UCSD-AML1 (cell line): ENCODE results near the gene ATG10.
"Not testable (repeated sequence)": the region's sequence is repeated elsewhere in the genome, so short reads cannot be mapped to it uniquely, and the experiment has no call there.

Source experiments
- DNase-seq: peaks from one replicate; lab custom pipeline; 2025; ENCODE audit not compliant: unreplicated experiment; lab: John Stamatoyannopoulos, UW

ATG10 gene

GRCh38 chr5:82050955-82051354 is 79.1 kb downstream of the ATG10 start:
- DNase-seq, result no peak

- DNase-seq, result no peak
Measured at GRCh38 chr5:82054004-82054710, 82.3 kb downstream of the ATG10 start.

- DNase-seq, result no peak
Measured at GRCh38 chr5:82057051-82057450, 85.2 kb downstream of the ATG10 start.

- no peak for DNase-seq
Measured at GRCh38 chr5:82058710-82059109, 86.9 kb downstream of the ATG10 start.

- DNase-seq, result no peak
Measured at GRCh38 chr5:82066791-82067190, 95.0 kb downstream of the ATG10 start.

- not testable (repeated sequence) for DNase-seq
Measured at GRCh38 chr5:82068042-82068441, 96.2 kb downstream of the ATG10 start.

- DNase-seq, result no peak
Measured at GRCh38 chr5:82068723-82069122, 96.9 kb downstream of the ATG10 start.

- DNase-seq, result no peak
Measured at GRCh38 chr5:82072138-82072537, 100.3 kb downstream of the ATG10 start.

- DNase-seq, result no peak
Measured at GRCh38 chr5:82073179-82073578, 101.4 kb downstream of the ATG10 start.

GRCh38 chr5:82074950-82075349 is 103.1 kb downstream of the ATG10 start:
- no peak for DNase-seq

GRCh38 chr5:82077496-82077895 is 105.7 kb downstream of the ATG10 start:
- no peak for DNase-seq

GRCh38 chr5:82091617-82092016 is 119.8 kb downstream of the ATG10 start:
- no peak for DNase-seq

- DNase-seq, result no peak
Measured at GRCh38 chr5:82095536-82095935, 123.7 kb downstream of the ATG10 start.

GRCh38 chr5:82096249-82096648 is 124.4 kb downstream of the ATG10 start:
- DNase-seq, result no peak

- DNase-seq, result no peak
Measured at GRCh38 chr5:82100303-82101077, 128.7 kb downstream of the ATG10 start.

- DNase-seq, result no peak
Measured at GRCh38 chr5:82104872-82105271, 133.0 kb downstream of the ATG10 start.

- DNase-seq, result no peak
Measured at GRCh38 chr5:82105457-82105856, 133.6 kb downstream of the ATG10 start.

- no peak for DNase-seq
Measured at GRCh38 chr5:82106207-82106606, 134.4 kb downstream of the ATG10 start.

- DNase-seq, result no peak
Measured at GRCh38 chr5:82106756-82107155, 134.9 kb downstream of the ATG10 start.

- no peak for DNase-seq
Measured at GRCh38 chr5:82107267-82107666, 135.4 kb downstream of the ATG10 start.

- no peak for DNase-seq
Measured at GRCh38 chr5:82109013-82109412, 137.2 kb downstream of the ATG10 start.

- DNase-seq, result not testable (repeated sequence)
Measured at GRCh38 chr5:82109915-82110314, 138.1 kb downstream of the ATG10 start.
